Umbilical cord (tissue), 2 donors: ENCODE data around the gene MISP3. TPM values are rescaled to one million over a fixed set of nuclear protein-coding genes. Genes with fewer than 3 reads are reported as not detected.

Experiments used
- DNase-seq: peaks from one replicate; pipeline ENCODE4 v3.0.0-alpha.2; 2015; ENCODE audit warnings: low spot score
- total RNA-seq: library from RNA; depleted of rRNA; stranded (reverse); fragments of >200 nt; gene quantifications from one replicate; pipeline ENCODE4 v1.2.3, GENCODE V29; 2014; ENCODE audit warnings: low replicate concordance; ENCODE audit not compliant: insufficient read depth

Gene MISP3
- total RNA-seq, 1 donor from 2014 or later, result 0.96 TPM

GRCh38 chr19:14119644-14120496 lies 47.3 kb downstream of the MISP3 start:
- no peak for DNase-seq

DNA sequence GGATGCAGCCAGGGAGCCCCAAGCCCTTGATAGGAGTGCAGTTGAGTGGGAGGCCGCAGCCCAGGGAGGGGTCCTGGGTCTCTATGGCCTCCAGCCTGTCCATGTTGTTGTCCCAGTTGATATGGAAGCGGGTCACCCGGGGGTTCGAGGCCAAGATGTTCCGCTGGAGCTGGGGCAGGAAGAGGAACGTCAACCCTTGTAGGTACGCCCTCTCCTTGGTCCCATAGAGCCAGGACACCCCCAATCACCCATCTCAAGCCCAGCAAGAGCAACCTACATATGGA lies 47.9 kb downstream of the MISP3 start:
- DNase-seq, result no peak

- DNase-seq, result no peak
Measured at GRCh38 chr19:14122924-14123323, 50.3 kb downstream of the MISP3 start.

Other genes with a start within 250 kb of the MISP3 start
- gene NANOS3, start 195.7 kb upstream of the MISP3 start, total RNA-seq, result not detected
- gene BRME1, start 166.7 kb upstream of the MISP3 start, total RNA-seq, result 1.4 TPM
- gene CC2D1A, start 166.6 kb upstream of the MISP3 start, total RNA-seq, result 0.96 TPM
- gene PODNL1, start 134.4 kb upstream of the MISP3 start, total RNA-seq, result 13.2 TPM
- gene DCAF15, start 120.3 kb upstream of the MISP3 start, total RNA-seq, result 10.1 TPM
- gene RFX1, start 66.5 kb upstream of the MISP3 start, total RNA-seq, result 1.9 TPM
- not detected for gene RLN3, start 44.6 kb upstream of the MISP3 start, total RNA-seq
- 0.96 TPM for gene IL27RA, start 41.0 kb upstream of the MISP3 start, total RNA-seq
- not detected for gene PALM3, start 10.7 kb upstream of the MISP3 start, total RNA-seq
- not detected for gene C19orf67, start 13.0 kb downstream of the MISP3 start, total RNA-seq
- gene SAMD1, start 18.0 kb downstream of the MISP3 start, total RNA-seq, result 21.9 TPM
- gene PRKACA, start 45.0 kb downstream of the MISP3 start, total RNA-seq, result 17.6 TPM
- gene ASF1B, start 63.8 kb downstream of the MISP3 start, total RNA-seq, result 0.48 TPM
- 5.3 TPM for gene ADGRL1, start 133.4 kb downstream of the MISP3 start, total RNA-seq